Measurements from ENCODE around the gene SLC19A1.

SLC19A1 gene

DNA sequence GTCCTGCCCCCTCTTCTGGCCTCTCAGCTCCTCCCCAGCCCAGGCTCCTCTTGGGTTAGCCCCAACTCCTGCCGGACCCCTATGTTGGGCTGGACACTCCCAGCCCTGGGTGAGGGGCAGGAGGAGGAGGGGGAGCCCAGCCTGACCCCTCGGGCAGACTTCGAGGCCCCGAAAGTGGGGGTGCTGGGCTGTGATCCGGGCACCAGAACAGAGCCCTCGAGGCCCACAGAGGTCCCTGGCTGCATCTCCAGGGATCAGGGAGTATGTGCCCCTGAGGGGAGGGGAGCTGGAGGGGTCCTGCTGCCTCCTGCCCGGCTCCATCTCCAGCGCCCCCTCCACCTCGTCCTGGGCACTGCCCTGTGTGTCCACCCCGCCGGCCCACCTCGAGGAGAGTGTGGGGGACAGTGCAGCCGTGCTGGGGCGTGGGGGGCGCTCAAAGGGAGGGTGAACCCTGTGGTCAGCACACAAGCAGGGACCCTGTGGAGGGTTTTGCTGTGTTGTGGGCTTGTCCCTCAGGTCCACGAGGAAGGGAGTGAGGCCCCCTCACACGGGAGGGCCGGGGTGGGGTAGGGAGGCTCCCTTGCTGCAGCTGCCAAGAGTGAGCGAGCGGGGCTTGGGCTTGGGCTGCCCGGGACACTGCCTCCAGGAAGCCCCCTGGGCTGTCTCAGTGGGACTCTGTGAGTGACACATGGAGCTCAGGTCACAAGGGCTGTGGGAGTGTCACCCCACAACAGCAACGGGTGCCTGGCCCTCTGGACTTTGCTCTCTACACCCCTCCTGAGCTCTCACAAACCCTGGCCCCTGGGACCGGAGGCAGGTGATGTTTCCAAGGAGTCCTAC, 82.8 kb downstream of the SLC19A1 start:
- no peak overlapping the region for H3K4me2 ChIP-seq (ENCODE audit: low read depth, low read length)

DNA sequence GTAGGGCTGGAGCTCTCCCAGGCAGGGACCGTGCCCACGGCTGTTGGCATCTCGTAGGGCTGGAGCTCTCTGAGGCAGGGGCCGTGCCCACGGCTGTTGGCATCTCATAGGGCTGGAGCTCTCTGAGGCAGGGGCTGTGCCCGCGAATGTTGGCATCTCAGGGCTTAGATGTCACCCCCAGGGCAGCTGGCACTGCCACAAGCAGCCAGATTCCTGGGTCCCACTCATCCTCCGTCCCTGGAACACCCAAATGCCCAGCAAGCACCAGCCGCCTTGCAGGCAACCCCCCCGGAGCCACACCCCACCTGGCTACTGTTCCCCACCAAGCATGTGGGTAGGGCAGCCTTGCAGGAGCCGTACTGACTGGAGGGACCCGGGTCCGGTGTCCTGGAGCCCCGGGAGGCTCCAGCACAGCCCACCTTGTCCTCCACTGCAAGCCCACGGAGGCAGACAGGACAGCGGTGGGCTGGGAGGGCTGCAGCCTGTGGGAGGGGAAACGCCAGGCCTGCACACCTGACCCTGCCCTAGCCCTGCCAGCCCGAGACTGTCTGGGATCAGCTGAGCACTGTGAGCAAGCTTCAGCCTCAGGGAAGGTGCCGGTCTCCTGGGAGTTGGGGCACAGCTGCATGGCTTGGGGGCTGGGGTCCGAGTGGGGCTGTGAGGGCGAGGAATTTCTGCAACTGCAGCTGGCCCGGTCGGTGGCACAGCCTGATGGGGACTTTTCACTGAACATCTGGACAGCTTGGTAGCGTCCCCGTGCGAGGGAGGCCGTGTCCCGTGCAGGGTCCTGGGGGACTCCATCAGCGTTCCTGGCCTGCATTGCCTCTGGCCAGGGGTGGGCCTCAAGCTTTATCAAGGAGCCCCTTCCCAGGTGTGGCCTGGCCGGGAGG, 83.7 kb downstream of the SLC19A1 start:
- DNase-seq: no peak
- no peaks in the 10 kb centered on the region for H3K9me2 ChIP-seq (replicated peaks; ENCODE audit: insufficient read depth, low read length)
- H3K4me1 ChIP-seq (ENCODE audit: low read length): no peaks in the 10 kb centered on the region
- no peaks in the 10 kb centered on the region for H4K20me1 ChIP-seq (ENCODE audit: insufficient read depth, low read length)
- TF ChIP-seq, protein P1, sequence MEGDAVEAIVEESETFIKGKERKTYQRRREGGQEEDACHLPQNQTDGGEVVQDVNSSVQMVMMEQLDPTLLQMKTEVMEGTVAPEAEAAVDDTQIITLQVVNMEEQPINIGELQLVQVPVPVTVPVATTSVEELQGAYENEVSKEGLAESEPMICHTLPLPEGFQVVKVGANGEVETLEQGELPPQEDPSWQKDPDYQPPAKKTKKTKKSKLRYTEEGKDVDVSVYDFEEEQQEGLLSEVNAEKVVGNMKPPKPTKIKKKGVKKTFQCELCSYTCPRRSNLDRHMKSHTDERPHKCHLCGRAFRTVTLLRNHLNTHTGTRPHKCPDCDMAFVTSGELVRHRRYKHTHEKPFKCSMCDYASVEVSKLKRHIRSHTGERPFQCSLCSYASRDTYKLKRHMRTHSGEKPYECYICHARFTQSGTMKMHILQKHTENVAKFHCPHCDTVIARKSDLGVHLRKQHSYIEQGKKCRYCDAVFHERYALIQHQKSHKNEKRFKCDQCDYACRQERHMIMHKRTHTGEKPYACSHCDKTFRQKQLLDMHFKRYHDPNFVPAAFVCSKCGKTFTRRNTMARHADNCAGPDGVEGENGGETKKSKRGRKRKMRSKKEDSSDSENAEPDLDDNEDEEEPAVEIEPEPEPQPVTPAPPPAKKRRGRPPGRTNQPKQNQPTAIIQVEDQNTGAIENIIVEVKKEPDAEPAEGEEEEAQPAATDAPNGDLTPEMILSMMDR (IDR thresholded peaks at IDR 0.05; ENCODE audit: low read length): no peak
- no peak for TF ChIP-seq EZH2 (optimal IDR thresholded peaks at IDR 0.05; ENCODE audit: low read depth, low read length)
- no peak for TF ChIP-seq EZH2phosphoT487 (IDR thresholded peaks at IDR 0.05; ENCODE audit: low read length)
- no peak overlapping the region for H3K27ac ChIP-seq (ENCODE audit: low read length)
- H3K9me3 ChIP-seq (replicated peaks; ENCODE audit: insufficient read depth, low read length): no peaks in the 10 kb centered on the region
- no peaks in the 10 kb centered on the region for H3K36me3 ChIP-seq (replicated peaks; ENCODE audit: insufficient read depth, low read length)
- H3F3A ChIP-seq (ENCODE audit: insufficient read depth, low read length): no peaks in the 10 kb centered on the region
- no peak overlapping the region for H3K4me2 ChIP-seq (ENCODE audit: low read depth, low read length)
- no peak overlapping the region for H3K9ac ChIP-seq (ENCODE audit: low read length)
- no peak overlapping the region for H3K4me3 ChIP-seq (ENCODE audit: low read length)
- no peaks in the 10 kb centered on the region for H3K79me2 ChIP-seq (ENCODE audit: low read length)
- H2AFZ ChIP-seq (ENCODE audit: low read length): no peak overlapping the region
- H3K27me3 ChIP-seq (replicated peaks; ENCODE audit: insufficient read depth, low read length): peaks cover 99% of the 10 kb centered on the region

More for the DNA sequence above, 82.8 kb downstream of the SLC19A1 start:
- DNase-seq: no peak
- peaks cover 99% of the 10 kb centered on the region for H3K27me3 ChIP-seq (replicated peaks; ENCODE audit: insufficient read depth, low read length)
- H3K4me3 ChIP-seq (ENCODE audit: low read length): no peak overlapping the region
- H3K9me3 ChIP-seq (replicated peaks; ENCODE audit: insufficient read depth, low read length): no peaks in the 10 kb centered on the region
- no peak overlapping the region for H3K27ac ChIP-seq (ENCODE audit: low read length)
- no peaks in the 10 kb centered on the region for H3K36me3 ChIP-seq (replicated peaks; ENCODE audit: insufficient read depth, low read length)
- H2AFZ ChIP-seq (ENCODE audit: low read length): no peak overlapping the region
- no peaks in the 10 kb centered on the region for H3K4me1 ChIP-seq (ENCODE audit: low read length)
- no peaks in the 10 kb centered on the region for H3K79me2 ChIP-seq (ENCODE audit: low read length)
- H3K9me2 ChIP-seq (replicated peaks; ENCODE audit: insufficient read depth, low read length): no peaks in the 10 kb centered on the region
- TF ChIP-seq, protein P1 (IDR thresholded peaks at IDR 0.05; ENCODE audit: low read length): no peak
- TF ChIP-seq EZH2phosphoT487 (IDR thresholded peaks at IDR 0.05; ENCODE audit: low read length): no peak
- no peak overlapping the region for H3K9ac ChIP-seq (ENCODE audit: low read length)
- H3F3A ChIP-seq (ENCODE audit: insufficient read depth, low read length): no peaks in the 10 kb centered on the region
- H4K20me1 ChIP-seq (ENCODE audit: insufficient read depth, low read length): no peaks in the 10 kb centered on the region

DNA sequence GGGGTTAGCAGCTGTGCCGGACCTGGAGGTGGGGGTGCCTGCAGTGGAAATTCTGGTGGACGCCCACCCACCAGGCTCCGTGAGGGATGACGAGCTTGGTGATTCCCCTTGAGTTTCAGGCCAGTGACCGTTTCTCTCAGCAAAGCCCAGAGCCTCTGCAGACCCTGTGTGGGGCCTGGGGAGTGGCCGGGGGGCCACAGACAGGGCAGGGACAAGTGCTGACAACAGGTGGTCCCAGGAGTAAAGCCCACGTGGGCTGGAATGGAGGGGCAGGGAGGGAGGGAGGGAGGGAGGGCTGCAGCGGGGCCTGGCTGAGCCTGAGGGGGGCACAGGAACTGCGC, 84.4 kb downstream of the SLC19A1 start:
- no peaks in the 10 kb centered on the region for H3K9me2 ChIP-seq (replicated peaks; ENCODE audit: insufficient read depth, low read length)
- peaks cover 94% of the 10 kb centered on the region for H3K27me3 ChIP-seq (replicated peaks; ENCODE audit: insufficient read depth, low read length)

More for the DNA sequence above, 84.4 kb downstream of the SLC19A1 start:
- Histone ChIP-seq H3K4me2 (ENCODE audit: low read depth, low read length) (no peak overlapping the region), H3K4me3 (ENCODE audit: low read length) (no peak overlapping the region), H3K4me1 (ENCODE audit: low read length) (no peaks in the 10 kb centered on the region), H3K9me3 (replicated peaks; ENCODE audit: insufficient read depth, low read length) (no peaks in the 10 kb centered on the region), H3K27ac (ENCODE audit: low read length) (no peak overlapping the region), H3K36me3 (replicated peaks; ENCODE audit: insufficient read depth, low read length) (no peaks in the 10 kb centered on the region), H2AFZ (ENCODE audit: low read length) (no peak overlapping the region), H3F3A (ENCODE audit: insufficient read depth, low read length) (no peaks in the 10 kb centered on the region), H3K9ac (ENCODE audit: low read length) (no peak overlapping the region), H3K79me2 (ENCODE audit: low read length) (no peaks in the 10 kb centered on the region), H4K20me1 (ENCODE audit: insufficient read depth, low read length) (no peaks in the 10 kb centered on the region)
- TF ChIP-seq EZH2 (optimal IDR thresholded peaks at IDR 0.05; ENCODE audit: low read depth, low read length): no peak
- TF ChIP-seq, protein P1 (IDR thresholded peaks at IDR 0.05; ENCODE audit: low read length): no peak
- no peak for TF ChIP-seq EZH2phosphoT487 (IDR thresholded peaks at IDR 0.05; ENCODE audit: low read length)
- DNase-seq: no peak

All from MM.1S (cell line).